HG03066 (cell line): Measurements from ENCODE around the gene TDRD9.
"Not testable (repeated sequence)": the region's sequence is repeated elsewhere in the genome, so short reads cannot be mapped to it uniquely, and the experiment has no call there.

Source experiments
- ATAC-seq: cut with Tn5 transposase; IDR thresholded peaks from one replicate; pipeline ENCODE4 v1.9.1; 2021; ENCODE audit warnings: low read depth; ENCODE audit not compliant: unreplicated experiment

The TDRD9 gene

DNA sequence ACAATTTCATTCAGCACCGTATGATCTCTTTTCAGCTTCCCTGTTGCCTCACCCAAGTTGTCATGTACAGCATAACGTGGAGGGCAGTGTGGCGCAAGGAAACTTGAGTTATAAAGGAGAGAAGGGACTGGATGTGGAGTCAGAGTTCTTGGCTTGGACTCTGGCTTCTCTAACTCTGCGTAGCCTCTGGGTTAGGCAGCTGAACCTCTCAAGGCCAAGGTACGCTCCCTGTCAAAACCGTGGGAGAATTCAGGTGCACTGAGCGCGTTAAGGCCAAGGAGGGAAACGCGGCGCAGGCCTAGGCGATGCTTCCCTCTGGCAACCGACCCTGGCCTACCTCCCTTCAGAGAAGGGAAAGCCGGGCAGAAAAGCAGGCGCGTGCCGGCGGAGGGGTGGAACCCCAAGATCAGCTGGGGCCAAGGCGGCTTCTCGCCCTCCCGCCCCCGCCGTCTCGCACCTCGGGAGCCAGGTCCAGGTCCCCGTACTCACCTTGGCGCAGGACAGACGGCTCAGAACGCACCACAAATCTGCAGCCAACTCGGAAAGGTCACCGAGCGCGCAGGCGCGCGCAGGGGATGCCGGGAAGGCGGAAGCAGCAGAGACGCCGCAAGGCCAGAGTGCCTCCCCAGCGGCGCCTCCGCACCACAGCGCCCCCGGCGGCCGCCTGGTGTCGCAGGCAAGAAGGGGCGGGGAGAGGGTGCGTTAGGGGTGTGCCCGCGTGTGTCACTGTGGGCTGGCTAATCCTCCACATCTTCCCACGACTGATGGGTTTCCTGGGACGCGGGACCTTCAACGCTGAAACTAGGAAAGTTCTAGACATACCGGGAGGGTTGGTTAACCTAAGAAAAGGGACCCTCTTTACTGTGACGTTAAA lies 7.0 kb upstream of the TDRD9 start:
- ATAC-seq, result peak; percentile 89

DNA sequence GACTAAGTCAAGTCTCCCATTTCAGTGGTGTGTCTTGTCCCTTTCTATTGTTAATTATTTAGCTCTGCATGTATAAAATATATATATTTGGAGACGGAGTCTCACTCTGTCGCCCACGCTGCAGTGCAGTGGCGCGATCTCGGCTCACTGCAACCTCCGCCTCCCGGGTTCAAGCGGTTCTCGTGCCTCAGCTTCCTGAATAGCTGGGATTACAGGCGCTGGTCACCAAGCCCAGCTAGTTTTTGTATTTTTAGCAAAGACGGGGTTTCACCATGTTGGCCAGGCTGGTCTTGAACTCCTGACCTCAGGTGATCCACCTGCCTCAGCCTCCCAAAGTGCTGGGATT lies 6.4 kb upstream of the TDRD9 start:
- ATAC-seq, result not testable (repeated sequence)

DNA sequence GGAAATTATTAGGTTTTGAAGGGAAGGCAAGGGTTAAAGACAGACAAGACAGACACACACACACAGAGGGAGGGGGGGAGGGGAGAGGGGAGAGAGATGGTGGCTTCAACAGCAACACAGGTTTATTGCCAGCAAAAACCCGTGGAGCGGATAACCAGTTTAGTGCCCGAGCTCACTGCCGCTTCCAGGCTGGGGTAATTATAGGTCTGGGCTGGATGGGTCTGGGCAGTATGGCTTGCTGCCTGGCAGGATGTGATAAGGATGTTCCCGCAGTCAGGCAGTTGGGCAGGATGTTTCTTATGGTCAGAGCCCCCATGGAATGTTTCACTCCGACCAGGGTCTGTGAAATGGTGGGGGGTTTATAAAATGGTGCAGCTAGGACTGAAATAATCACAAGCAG lies 4.4 kb upstream of the TDRD9 start:
- ATAC-seq, result no peak

DNA sequence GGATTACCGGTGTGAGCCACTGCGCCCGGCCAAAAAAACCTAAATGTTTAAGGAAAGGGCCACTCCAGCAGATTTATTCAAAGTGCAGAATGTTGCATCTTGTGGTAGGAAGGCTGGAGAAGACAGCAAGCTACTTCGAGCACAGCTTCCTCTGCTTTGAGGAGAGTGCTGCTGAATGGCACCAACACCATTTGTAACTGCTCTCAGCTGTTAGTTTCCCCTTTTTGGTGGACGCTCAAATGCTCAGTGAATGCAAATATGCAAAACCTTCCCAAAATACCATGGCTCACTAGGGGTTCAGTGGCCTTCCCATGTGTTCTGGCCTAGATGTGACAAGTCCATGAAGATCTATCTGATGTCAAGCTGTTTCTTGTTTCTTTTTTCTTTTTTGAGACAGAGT lies 2.9 kb upstream of the TDRD9 start:
- ATAC-seq, result no peak

DNA sequence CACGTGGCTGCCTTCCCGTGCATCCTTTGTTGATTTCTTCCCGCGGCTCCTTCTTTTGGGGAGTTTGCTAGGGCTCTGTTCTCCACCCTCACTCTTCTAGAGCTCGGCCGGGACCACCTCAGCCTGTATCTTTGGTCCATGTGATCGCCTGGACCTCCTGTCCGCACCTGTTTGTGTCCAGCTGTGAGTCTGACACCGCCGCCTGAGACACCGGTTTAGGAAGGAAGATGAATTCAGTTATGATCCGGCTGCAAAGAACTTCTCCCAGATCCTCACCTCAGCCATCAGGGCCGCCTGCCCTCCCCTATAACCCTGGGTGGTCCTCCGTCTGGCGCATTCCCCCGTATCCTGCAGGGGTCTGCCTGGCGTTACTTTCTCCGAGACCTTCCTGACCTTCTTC lies 690 bp upstream of the TDRD9 start:
- ATAC-seq, result no peak

DNA sequence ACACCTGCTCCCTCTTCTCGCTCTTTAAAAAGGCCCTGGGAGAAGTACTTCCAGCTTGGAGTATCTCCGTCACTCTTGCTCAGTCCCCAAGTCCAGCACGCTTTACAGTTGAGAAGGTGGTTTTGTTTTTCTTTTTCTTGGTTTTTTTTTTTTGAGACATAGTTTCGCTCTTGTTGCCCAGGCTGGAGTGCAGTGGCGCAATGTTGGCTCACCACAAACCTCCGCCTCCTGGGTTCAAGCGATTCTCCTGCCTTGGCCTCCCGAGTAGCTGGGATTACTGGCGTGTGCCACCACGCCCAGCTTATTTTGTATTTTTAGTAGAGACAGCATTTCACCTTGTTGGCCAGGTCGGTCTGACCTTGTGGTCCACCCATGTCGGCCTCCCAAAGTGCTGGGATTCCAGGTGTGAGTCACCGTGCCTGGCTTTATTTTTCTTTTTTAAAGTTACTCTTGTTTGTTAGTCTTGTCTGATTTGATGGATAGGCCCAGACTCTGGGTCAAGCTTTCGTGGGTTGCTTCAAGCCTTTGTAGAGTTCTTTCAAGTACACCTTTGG lies 1.9 kb downstream of the TDRD9 start:
- ATAC-seq, result no peak

DNA sequence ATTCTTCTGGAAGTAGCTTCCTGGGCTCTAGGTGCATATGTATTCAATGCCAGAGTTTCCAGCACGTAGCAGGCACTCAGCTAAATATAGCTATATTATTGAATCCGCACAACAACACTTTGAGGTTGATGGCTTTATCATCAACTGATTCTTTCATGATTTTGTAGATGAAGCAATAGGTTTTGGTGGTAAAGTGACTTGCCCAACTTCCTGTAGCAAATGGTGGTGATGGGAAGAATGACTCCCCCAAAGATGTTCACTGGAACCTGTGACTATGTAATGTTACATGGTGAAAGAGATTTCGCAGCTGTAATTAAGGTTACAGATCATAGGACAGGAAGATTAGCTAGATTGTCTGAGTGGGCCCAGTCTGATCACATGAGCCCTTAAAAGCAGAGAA lies 3.2 kb downstream of the TDRD9 start:
- no peak for ATAC-seq

DNA sequence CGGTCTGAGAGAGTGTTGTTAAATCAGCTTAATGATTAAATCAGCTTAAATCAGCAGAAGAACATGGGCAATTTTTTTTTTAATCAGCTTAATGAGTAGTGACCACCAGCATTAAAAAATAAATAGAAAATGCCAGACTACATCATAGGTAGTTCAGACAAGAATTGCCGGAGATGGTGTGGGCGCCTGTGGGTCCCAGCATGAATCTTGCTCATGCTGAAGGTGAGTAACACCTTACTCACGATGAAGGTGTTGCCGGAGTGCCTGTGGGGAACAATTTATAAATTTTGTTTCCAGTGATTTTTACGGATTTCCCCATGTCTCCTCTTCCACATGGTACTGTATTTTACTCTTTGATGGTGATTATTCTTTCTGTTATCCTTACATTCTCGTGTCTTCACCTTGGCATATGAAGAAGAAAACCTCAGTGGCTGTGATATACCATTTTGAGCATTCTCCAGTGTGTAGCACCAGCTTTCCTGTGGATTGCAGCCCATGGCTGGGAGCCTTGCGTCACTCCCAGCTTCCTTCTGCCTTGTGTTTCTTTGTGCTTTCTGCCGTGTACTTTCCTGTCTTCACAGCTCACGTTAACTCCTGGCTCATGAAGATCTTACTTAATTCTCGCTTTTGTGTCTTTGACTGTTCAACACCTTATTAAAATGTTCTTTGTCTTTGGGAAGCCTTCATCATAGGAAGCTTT lies 4.7 kb downstream of the TDRD9 start:
- no peak for ATAC-seq

DNA sequence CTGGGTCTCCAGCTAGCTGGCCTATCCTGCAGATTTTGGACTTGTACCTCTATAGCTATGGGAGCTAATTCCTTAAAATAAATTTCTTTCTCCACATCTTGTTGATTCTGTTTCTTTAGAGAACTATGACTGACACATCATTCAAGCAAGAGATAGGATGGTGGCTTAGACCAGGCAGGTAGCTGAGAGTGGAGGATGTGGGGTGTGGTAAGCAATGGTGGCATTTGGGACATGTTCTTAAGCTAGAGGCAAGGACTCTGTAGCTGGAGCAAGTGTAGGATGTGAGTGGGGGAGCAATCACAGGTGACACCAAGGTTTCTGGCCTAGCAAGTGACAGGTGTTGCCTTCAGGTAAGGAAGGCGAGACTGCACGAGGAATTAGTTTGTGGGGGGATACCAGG lies 6.8 kb downstream of the TDRD9 start:
- no peak for ATAC-seq

DNA sequence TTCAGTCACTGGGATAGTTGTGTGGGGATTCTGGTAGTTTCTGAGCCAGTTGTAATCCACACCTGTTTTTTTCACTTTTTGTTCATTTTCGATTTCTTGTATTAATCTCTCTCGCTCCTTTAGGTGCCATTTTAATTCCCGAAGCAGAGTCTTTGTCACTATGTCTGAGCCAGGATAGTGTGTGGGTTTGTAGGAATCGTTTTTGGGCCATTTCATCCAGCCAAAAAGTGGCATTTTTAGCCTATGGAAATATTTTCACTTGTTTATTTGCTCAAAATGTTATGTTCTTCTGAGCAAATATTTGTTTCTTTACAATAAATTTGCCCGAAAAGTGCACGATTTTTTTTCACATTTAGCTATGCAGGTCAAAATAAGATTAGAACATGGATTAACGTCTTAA lies 13.2 kb downstream of the TDRD9 start:
- no peak for ATAC-seq

DNA sequence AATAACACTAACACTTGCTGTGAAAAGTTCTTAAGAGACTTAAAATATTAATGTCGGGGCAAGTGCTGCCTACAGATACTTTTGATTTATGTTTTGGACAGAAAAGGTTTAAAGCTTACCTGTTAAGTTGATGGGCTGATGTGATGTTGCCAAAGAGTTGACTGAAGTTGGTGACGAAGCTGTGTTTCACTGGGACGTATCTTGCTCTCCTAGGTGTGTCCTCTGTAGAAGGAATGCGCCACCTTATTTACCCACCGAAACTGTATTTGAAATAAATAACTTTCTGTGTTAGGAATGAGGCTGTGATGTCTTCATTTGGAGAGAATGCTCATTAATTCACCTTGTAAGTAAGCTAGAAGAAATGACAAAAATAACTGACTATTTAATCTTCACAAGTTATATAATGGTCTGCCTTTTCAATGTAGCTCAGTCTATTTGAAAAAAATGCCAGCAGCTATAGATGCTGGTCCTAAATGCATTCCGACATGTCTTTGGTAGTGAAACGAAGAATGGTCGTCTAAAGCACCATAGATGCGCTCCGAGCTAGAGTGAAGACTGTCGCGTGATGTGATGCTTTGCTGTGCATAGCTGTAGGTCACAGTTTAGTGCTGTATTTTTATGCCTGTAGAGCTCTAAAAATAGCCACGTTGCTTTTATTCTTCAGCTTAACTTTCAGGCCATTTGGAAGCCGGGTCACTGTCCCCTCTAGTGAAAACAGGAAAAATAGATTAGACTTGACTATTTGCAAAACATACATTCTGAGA lies 13.9 kb downstream of the TDRD9 start, which contains the start of gene RD3L:
RD3L (minus strand) TSS at position 557 of the 764 bp plus-strand sequence. CDS start 834 bp downstream, outside the sequence.
- no peak for ATAC-seq

DNA sequence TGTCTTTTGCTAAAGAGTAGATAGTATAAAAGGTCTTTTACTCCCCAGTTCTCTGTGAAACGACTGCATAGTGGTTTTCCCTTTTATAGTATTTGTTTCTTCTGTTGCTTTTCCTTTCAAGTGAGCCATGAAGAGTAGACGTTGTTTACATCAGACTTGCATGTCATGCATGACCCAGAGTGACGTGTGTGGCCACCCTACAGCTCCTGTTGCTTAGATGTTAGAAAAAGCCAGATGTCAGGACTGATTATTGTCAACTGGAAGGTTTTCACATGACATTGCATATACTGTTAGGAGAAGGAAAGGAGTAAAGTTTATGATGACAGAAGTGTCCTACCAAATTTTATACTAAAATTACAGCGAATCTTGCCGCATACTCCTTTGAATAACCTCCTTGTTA lies 15.4 kb downstream of the TDRD9 start:
- ATAC-seq, result no peak

DNA sequence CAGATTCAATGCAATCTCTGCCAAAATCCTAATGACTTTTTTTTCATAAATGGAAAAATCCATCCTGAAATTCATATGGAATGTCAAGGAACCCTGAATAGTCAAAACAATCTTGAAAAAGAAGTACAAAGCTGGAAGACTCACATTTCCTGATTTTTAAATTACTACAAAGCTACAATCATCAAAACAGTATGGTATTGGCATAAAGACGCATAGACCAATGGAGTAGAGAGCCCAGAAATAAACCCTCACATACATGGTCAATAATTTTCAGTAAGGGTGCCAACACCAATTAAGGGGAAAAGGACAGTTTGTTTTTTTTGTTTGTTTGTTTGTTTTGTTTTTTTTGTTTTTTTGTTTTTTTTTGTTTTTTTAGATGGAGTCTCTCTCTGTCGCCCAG lies 18.7 kb downstream of the TDRD9 start:
- no peak for ATAC-seq

DNA sequence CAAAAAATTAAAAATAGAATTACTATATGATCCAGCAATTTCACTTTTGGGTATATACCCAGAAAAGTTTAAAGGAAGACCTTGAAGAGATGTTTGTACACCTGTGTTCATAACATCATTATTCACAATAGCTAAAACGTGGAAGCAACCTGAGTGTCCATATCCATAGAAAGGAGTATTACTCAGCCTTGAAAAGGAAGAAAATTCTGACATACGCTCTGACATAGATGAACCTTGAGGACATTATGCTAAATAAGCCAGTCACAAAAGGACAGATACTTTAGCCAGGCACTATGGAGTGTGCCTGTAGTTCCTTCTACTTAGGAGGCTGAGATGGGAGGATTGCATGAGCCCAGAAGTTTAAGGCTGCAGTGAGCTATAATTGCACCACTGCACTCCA lies 20.2 kb downstream of the TDRD9 start:
- ATAC-seq, result no peak

DNA sequence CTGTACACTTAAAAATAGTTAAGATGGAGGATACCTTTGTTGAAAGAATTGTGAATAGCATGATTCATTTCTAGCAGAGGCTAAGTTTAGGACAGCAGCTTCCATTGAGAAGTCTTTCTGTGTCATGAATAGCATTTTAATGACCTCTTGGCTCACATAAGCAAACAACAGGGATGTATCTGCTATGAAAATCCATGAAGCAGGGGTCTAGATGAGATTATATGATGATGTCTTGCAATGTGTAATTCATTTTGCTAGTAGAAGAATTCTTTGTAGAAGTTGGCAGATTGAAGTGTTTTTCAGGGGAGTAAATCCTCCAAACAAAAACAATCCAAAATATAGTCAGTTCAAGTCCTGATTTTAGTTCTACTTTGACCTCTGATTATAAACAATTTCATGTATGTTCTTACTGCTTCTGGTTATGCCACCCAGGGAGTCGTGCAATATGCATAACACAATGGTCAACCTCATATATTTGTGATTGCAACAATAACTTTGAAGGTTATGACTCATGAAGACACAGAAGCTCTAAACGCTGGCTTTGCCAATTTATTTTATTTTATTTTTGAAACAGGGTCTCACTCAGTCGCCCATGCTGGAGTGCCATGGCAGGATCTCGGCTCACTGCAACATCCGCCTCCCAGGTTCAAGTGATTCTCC lies 21.0 kb downstream of the TDRD9 start:
- ATAC-seq, result no peak

DNA sequence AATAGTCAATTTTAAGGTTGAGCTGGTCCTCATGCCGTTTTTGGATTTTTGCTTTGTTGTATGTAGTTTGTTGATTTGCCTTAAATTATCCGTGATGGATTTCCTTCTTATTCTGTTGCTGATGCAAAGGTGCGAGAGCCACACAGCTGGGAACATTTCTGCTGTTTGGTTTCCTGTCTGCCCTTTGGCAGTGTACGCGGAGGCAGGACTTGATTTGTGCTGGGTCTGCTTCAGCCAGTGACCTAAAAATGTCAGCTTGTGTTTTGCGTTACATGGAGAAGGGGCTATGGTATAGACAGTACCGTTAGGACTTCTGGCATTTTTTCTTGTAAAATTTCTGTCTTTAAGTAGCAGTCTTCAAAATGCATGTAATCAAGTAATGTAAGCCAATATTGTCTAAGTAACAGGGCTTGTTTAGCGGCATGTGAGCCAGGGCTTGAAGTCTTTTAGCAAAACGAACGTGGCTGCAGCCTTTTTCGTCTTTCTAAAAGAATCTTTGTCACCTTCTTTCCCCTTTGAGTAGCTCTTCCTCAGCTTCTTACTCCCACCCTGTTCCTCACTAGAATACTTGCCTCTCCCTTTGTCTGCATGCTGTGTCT lies 32.3 kb downstream of the TDRD9 start:
- no peak for ATAC-seq

DNA sequence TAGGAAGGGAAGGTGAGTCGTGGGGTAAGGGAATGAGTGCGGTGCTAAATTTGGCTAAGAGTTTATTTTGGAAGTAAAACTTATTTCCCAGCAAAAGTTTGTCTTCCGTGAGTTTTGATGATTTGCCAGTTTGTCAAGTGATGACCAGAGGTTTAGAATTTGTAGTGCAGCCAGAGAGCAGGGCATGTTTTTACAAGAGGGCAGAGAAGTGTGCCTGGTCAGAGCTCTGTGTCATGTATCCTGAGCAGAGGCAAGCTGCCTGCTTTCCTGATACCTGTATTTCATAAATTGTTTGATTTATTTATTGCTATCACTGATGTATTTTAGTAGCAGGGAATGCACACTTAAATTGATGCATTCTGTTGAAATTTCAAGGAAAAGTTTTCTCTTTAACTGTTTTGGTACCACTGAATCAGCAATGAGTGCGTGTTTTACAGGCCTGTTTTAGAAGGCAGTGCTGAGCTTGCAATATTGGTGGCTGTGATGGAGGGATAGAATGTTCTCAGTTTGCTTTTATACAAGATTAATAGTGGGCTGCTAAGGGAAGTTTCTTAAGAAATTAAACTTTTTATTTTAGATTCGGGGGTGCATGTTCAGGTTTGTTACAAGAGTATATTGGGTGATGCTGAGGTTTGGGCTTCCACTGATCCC lies 33.8 kb downstream of the TDRD9 start:
- ATAC-seq, result no peak

DNA sequence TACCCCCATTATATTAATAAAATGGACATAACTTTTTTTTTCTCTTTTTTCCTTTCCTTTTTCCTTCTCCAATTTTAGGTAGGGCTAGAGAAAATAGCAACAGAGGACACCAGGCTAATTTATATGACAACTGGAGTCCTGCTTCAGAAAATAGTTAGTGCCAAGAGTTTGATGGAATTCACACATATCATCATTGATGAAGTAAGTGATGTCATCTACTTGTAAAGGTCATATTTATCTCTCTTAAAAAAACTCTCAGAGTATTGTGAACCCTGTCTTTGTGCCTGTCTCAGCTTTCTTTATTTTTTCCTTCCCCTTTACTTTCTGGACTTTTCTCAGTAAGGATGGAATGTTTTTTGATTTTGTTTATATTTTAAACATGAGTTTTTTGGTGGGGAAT lies 38.4 kb downstream of the TDRD9 start:
- no peak for ATAC-seq

DNA sequence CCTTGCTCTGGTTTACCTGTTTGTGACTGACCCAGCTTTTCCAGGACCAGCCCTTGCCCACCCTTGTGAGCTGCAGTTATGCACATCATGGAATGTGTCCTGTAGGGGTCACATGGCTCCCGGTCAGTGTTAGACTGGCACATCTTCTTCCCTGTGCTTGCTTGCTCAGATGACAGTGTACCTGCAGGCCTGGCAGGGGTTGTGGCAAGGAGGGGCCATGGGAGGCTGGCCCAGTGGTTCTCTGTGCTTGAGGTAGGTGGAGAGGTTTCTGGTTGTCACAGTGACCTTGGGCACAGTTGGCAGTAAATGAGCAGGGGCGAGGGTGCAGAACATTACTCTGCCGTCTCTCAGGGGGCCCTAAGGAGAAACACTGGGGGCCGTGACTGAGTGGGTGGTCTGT lies 41.7 kb downstream of the TDRD9 start:
- ATAC-seq, result no peak

DNA sequence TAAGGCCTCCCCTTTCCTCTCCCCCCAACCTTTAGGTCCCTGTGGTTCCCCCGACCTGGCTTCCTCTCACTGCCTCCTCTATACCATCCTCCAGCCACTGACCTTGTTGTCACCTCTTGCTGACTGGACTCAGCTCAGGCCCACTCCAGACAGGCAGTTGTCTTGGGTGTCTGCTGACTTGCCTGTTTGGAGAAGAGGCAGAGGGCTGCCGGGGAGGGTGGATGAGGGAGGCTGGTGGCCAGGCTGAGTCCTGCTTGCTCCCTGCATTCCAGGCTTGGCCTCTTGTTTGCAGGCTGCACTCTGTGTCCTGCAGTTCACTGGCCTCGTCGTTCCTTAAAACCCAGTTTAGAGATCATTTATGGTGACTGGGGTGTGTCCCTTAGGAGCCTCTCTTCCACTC lies 45.1 kb downstream of the TDRD9 start:
- ATAC-seq, result no peak
